Activated T-cell treated with anti-CD3 and anti-CD28 coated beads for 48 hours (primary cell): ENCODE data around the gene KNL1.
A peak's percentile ranks its signal among the peaks of the same experiment; 100 is the strongest.
"Not testable (repeated sequence)": the region's sequence is repeated elsewhere in the genome, so short reads cannot be mapped to it uniquely, and the experiment has no call there.

ENCODE experiments used
- DNase-seq: peaks from one replicate; pipeline ENCODE4 v3.0.0-alpha.2; 2020; ENCODE audit warnings: low read depth

Gene KNL1

DNA sequence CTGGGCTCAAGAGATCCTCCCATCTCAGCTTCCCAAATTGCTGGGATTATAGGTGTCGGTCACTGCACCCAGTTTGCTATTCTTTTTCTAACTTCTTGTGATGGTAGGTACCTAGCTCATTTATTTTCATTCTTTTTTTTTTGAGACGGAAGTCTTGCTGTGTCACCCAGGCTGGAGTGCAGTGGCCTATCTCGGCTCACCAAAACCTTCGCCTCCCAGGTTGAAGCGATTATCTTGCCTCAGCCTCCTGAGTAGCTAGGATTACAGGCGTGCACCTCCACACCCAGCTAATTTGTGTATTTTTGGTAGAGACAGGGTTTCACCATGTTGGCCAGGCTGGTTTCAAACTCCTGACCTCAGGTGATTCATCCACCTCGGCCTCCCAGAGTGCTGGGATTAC lies 70.9 kb downstream of the KNL1 start:
- no peak for DNase-seq

- DNase-seq: not testable (repeated sequence)
These were observed 82.2 kb downstream of the KNL1 start for GRCh38 chr15:40676290-40676689.

DNA sequence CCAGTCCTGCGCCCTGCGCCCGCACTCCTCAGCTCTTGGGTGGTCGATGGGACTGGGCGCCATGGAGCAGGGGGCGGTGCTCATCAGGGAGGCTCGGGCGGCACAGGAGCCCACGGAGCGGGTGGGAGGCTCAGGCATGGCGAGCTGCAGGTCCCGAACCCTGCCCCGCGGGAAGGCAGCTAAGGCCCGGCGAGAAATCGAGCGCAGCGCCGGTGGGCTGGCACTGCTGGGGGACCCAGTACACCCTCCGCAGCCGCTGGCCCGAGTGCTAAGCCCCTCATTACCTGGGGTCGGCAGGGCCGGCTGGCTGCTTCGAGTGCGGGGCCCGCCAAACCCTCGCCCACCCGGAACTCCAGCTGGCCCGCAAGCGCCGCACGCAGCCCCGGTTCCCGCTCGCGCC lies 82.9 kb downstream of the KNL1 start:
- not testable (repeated sequence) for DNase-seq

GRCh38 chr15:40680151-40680550 lies 86.1 kb downstream of the KNL1 start:
- no peak for DNase-seq

DNA sequence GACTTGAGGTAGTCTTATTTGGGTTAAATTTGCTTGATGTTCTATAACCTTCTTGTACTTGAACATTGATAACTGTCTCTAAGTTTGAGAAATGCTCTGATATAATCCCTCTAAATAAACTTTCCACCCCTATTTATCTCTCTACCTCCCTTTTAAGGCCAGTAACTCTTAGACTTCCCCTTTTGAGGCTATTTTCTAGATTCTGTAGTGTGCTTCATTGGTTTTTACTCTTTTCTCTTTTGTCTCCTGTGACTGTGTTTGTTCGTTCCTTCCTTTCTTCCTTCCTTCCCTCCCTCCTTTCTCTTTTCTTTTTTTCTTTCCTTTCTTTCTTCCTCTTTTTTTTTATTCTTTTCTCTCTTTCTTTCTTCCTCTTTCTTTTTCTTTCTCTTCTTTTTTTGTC lies 86.9 kb downstream of the KNL1 start:
- DNase-seq: not testable (repeated sequence)

DNA sequence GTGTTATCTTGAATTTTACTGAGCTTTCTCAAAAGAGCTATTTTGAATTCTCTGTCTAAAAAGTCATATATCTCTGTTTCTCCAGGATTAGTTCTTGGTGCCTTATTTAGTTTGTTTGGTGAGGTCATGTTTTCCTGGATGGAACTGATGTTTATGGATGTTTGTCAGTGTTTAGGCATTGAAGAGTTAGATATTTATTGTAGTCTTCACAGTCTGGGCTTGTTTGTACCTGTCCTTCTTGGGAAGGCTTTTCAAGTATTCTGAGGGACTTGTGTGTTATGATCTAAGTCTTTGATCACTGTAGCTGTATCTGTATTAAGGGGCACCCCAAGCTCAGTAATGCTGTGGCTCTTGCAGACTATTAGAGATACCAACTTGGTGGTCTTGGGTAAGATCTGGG lies 90.3 kb downstream of the KNL1 start:
- no peak for DNase-seq

- no peak for DNase-seq
These were observed 91.3 kb downstream of the KNL1 start for GRCh38 chr15:40685376-40685775.

GRCh38 chr15:40688932-40689799 lies 95.1 kb downstream of the KNL1 start:
- no peak for DNase-seq

GRCh38 chr15:40691737-40692136 lies 97.7 kb downstream of the KNL1 start:
- no peak for DNase-seq

DNA sequence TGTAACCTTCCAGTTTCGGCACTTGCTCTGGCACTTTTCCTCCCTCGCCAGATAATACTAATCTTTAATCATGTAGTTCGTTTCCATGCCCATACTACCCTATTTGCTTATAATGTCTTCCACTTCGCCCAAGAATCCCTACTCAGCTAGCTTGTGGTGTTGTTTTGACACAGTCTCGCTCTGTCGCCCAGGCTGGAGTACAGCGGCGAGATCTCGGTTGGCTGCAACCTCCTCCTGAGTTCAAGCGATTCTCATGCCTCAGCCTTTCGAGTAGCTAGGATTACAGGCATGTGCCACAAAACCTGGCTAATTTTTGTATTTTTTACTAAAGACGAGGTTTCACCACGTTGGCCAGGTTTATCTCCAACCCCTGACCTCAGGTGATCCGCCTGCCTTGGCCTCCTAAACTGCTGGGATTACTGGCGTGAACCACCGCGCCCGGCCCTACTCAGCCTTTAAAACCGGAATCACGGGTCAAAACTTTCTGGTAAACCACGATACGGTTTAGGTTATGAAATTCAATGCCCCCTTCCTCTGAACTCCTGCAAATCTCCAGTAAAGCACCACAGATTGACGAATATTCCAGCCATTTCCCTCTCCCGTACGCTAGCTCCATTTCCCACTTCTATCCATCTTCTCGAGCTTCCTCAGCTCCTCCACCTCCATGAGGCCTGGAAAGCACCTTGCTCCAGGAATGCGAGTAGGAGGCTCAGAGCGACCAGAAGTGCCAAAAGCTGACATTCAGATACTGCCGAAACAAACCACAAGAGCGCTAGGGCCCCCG lies 100.0 kb downstream of the KNL1 start:
- DNase-seq: no peak

DNA sequence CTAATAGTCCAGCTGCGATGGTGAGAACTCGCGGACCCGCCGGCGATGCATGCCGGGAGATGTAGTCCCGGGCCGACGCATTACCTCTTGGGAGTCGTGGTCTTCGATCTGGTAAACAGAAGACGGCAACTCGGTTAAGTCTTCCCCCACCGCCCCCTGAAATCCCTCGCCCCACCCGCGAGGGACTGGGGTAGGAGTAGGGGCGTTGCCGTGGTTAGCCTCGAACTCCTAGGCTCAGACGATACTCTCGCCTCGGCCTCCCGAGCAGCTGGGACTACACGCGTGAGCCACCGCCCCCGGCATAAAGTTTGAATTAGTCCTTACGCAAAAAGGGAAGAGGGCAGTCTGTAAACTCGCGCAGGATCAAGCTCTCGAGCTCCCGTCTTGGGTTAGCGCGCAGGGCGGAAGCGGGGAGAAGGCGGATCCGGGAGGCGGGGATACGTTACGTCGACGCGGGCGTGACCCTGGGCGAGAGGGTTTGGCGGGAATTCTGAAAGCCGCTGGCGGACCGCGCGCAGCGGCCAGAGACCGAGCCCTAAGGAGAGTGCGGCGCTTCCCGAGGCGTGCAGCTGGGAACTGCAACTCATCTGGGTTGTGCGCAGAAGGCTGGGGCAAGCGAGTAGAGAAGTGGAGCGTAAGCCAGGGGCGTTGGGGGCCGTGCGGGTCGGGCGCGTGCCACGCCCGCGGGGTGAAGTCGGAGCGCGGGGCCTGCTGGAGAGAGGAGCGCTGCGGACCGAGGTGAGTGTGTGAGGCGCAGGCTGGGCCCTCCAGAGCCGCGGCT lies 100.8 kb downstream of the KNL1 start, which contains the start of gene RAD51:
RAD51 (plus strand) TSS at position 487 of the 781 bp plus-strand sequence. CDS start 3,585 bp downstream, outside the sequence.
- DNase-seq: peak; percentile 91

DNA sequence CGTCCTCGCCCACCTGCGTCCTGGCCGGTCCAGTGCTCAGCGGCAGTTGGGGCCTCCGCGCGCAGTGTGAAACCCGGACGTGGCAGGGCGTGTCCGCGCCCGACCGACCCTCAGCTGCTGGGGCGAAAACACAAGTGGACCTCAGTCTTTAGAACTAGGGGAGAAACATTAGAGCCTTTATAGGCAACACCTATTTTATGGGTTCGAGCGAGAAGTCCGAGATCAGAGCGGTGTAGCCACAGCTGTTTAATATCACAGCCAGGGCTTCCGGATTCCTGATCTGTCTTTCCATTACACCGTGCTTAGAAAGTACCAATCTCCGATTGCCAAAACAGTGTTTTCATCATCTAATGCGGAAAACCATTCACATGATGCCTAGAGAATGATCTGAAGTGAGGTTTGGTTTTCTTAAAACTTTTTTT lies 101.4 kb downstream of the KNL1 start:
- no peak for DNase-seq

- DNase-seq: no peak
These were observed 102.2 kb downstream of the KNL1 start for GRCh38 chr15:40696228-40696627.

DNA sequence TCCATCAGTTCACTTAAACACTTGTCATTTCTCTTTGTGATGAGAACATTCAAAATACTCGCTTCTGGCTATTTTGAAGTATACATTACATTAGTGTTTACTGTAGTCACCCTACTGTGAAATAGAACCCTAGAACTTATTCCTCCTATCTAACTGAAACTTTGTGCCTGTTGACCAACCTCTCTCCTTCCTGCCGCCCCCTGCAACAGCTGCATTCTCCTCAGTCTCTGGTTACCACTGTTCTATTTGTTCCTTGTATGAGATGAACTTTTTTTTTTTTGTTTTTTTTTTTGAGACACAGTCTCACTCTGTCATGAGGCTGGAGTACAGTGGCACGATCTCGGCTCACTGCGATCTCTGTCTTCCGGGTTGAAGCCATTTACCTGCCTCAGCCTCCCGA lies 103.9 kb downstream of the KNL1 start:
- DNase-seq: no peak

DNA sequence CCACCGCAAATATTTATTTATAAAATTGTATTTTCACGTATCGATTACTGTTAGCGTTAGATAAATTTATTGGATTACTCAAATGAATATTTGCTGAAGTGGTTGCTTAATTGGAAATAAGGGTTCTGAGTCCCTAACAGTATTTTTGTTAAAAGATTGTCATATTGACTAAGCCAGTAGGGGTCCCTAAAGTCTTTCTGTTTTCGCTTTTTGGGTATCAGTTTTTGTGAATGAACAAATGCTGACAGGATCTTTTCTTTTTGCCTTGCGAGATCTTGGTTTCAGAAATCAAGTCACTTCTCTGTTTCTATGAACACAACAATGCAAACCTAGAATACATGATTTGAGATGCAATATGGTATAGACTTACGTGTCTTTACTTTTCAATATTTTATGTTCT lies 108.0 kb downstream of the KNL1 start:
- DNase-seq: no peak

DNA sequence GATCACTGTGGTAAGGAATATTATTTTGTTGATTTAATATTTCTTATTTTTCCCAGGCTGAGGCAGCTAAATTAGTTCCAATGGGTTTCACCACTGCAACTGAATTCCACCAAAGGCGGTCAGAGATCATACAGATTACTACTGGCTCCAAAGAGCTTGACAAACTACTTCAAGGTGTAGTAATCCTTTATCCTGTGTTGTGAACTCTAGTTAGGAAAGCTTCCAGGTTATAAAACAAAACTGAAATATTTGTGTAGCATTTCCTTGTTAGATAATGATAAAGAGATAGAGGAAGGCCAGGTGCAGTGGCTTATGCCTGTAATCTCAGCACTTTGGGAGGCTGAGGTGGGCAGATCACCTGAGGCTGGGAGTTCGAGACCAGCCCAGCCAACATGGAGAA lies 112.1 kb downstream of the KNL1 start:
- DNase-seq: no peak
